IPS DF 6.9 (cell line): ENCODE results near the gene MYO3B.

Source experiments
- DNase-seq: peaks from one replicate; pipeline ENCODE4 v3.0.0-alpha.2; 2013; ENCODE audit warnings: low read depth, low spot score
- H3K27ac ChIP-seq: one replicate; pipeline ENCODE4 v1.5.1; 2013; ENCODE audit warnings: low read length, control low read depth
- H3K27me3 ChIP-seq: 2 replicates; pipeline ENCODE4 v1.6.1; 2013; ENCODE audit warnings: mild to moderate bottlenecking, low read length; ENCODE audit not compliant: control insufficient read depth, insufficient read depth
- H3K36me3 ChIP-seq: 2 replicates; pipeline ENCODE4 v1.6.1; 2013; ENCODE audit warnings: low read length; ENCODE audit not compliant: control insufficient read depth, insufficient read depth
- H3K4me1 ChIP-seq: 2 replicates; pipeline ENCODE4 v1.6.1; 2013; ENCODE audit warnings: low read length; ENCODE audit not compliant: control insufficient read depth, insufficient read depth
- H3K4me3 ChIP-seq: 2 replicates; pipeline ENCODE4 v1.5.1; 2013; ENCODE audit warnings: mild to moderate bottlenecking, low read length
- H3K9me3 ChIP-seq: 2 replicates; pipeline ENCODE4 v1.6.1; 2013; ENCODE audit warnings: low read length, inconsistent platforms; ENCODE audit not compliant: control insufficient read depth, insufficient read depth
- WGBS: extraction: QIAGEN DNeasy Blood & Tissue Kit; methylation state at CpG from one replicate; pipeline ENCODE4 v1.1.7; 2013; ENCODE audit warnings: mixed read lengths, missing lambda C conversion rate; ENCODE audit not compliant: insufficient read length, insufficient coverage; 5-methylcytosine and 5-hydroxymethylcytosine counted together

The MYO3B gene

GRCh38 chr2:170189757-170190156 lies 11.8 kb downstream of the MYO3B start:
- H3K9me3 ChIP-seq: no peaks in the 10 kb centered on the region
- H3K4me1 ChIP-seq: no peaks in the 10 kb centered on the region
- no peaks in the 10 kb centered on the region for H3K27me3 ChIP-seq
- no peak for DNase-seq
- H3K36me3 ChIP-seq: no peaks in the 10 kb centered on the region
- H3K4me3 ChIP-seq: no peak overlapping the region
- no peak overlapping the region for H3K27ac ChIP-seq

GRCh38 chr2:170190172-170190571 lies 12.2 kb downstream of the MYO3B start:
- Histone ChIP-seq H3K4me1 (no peaks in the 10 kb centered on the region), H3K27ac (no peak overlapping the region), H3K4me3 (no peak overlapping the region), H3K9me3 (no peaks in the 10 kb centered on the region), H3K27me3 (no peaks in the 10 kb centered on the region), H3K36me3 (no peaks in the 10 kb centered on the region)
- no peak for DNase-seq

- H3K4me3 ChIP-seq: no peak overlapping the region
- H3K36me3 ChIP-seq: no peaks in the 10 kb centered on the region
- no peaks in the 10 kb centered on the region for H3K27me3 ChIP-seq
- no peak for DNase-seq
- no peak overlapping the region for H3K27ac ChIP-seq
- no CpG with 5 or more reads among the region's 8 CpGs for WGBS
- H3K9me3 ChIP-seq: no peaks in the 10 kb centered on the region
- H3K4me1 ChIP-seq: no peaks in the 10 kb centered on the region
These were observed 13.4 kb downstream of the MYO3B start for GRCh38 chr2:170191166-170191866.

- no peak for DNase-seq
- H3K27me3 ChIP-seq: no peaks in the 10 kb centered on the region
- no peaks in the 10 kb centered on the region for H3K9me3 ChIP-seq
- WGBS: no CpG with 5 or more reads among the region's 3 CpGs
- no peak overlapping the region for H3K4me3 ChIP-seq
- no peaks in the 10 kb centered on the region for H3K4me1 ChIP-seq
- H3K36me3 ChIP-seq: no peaks in the 10 kb centered on the region
- H3K27ac ChIP-seq: no peak overlapping the region
These were observed 19.0 kb downstream of the MYO3B start for GRCh38 chr2:170196963-170197362.

- Histone ChIP-seq H3K36me3 (no peaks in the 10 kb centered on the region), H3K9me3 (no peaks in the 10 kb centered on the region), H3K4me1 (no peaks in the 10 kb centered on the region), H3K27ac (no peak overlapping the region), H3K4me3 (no peak overlapping the region), H3K27me3 (no peaks in the 10 kb centered on the region)
- no CpG with 5 or more reads among the region's 1 CpG for WGBS
- no peak for DNase-seq
These were observed 23.3 kb downstream of the MYO3B start for GRCh38 chr2:170201275-170201674.

GRCh38 chr2:170201734-170202393 lies 23.9 kb downstream of the MYO3B start:
- Histone ChIP-seq H3K4me3 (no peak overlapping the region), H3K27me3 (no peaks in the 10 kb centered on the region), H3K27ac (no peak overlapping the region), H3K36me3 (no peaks in the 10 kb centered on the region), H3K9me3 (no peaks in the 10 kb centered on the region), H3K4me1 (no peaks in the 10 kb centered on the region)
- no peak for DNase-seq
- WGBS: no CpG with 5 or more reads among the region's 3 CpGs

GRCh38 chr2:170202437-170202836 lies 24.5 kb downstream of the MYO3B start:
- no CpG with 5 or more reads among the region's 1 CpG for WGBS
- H3K4me1 ChIP-seq: no peaks in the 10 kb centered on the region
- H3K27me3 ChIP-seq: no peaks in the 10 kb centered on the region
- DNase-seq: no peak
- no peaks in the 10 kb centered on the region for H3K36me3 ChIP-seq
- H3K9me3 ChIP-seq: no peaks in the 10 kb centered on the region
- no peak overlapping the region for H3K27ac ChIP-seq
- no peak overlapping the region for H3K4me3 ChIP-seq

- DNase-seq: no peak
- WGBS: no CpG with 5 or more reads among the region's 4 CpGs
- H3K27me3 ChIP-seq: no peaks in the 10 kb centered on the region
- H3K36me3 ChIP-seq: no peaks in the 10 kb centered on the region
- H3K9me3 ChIP-seq: no peaks in the 10 kb centered on the region
- H3K27ac ChIP-seq: no peak overlapping the region
- no peak overlapping the region for H3K4me3 ChIP-seq
- H3K4me1 ChIP-seq: no peaks in the 10 kb centered on the region
These were observed 26.5 kb downstream of the MYO3B start for GRCh38 chr2:170204298-170204951.

- no peak overlapping the region for H3K27ac ChIP-seq
- H3K36me3 ChIP-seq: no peaks in the 10 kb centered on the region
- H3K27me3 ChIP-seq: no peaks in the 10 kb centered on the region
- no peak for DNase-seq
- no peak overlapping the region for H3K4me3 ChIP-seq
- no peaks in the 10 kb centered on the region for H3K4me1 ChIP-seq
- WGBS: no CpG with 5 or more reads among the region's 1 CpG
- H3K9me3 ChIP-seq: no peaks in the 10 kb centered on the region
These were observed 28.3 kb downstream of the MYO3B start for GRCh38 chr2:170206246-170206645.

GRCh38 chr2:170206805-170207407 lies 29.0 kb downstream of the MYO3B start:
- Histone ChIP-seq H3K27me3 (no peaks in the 10 kb centered on the region), H3K4me3 (no peak overlapping the region), H3K9me3 (no peaks in the 10 kb centered on the region), H3K27ac (no peak overlapping the region), H3K4me1 (no peaks in the 10 kb centered on the region), H3K36me3 (no peaks in the 10 kb centered on the region)
- DNase-seq: no peak
- no CpG with 5 or more reads among the region's 3 CpGs for WGBS
